GM18870 (cell line): ENCODE data around the gene SLC25A40.

ENCODE experiments used
- ATAC-seq: cut with Tn5 transposase; IDR thresholded peaks from one replicate; pipeline ENCODE4 v1.9.1; 2021; ENCODE audit warnings: moderate library complexity; ENCODE audit not compliant: unreplicated experiment

SLC25A40 gene

DNA sequence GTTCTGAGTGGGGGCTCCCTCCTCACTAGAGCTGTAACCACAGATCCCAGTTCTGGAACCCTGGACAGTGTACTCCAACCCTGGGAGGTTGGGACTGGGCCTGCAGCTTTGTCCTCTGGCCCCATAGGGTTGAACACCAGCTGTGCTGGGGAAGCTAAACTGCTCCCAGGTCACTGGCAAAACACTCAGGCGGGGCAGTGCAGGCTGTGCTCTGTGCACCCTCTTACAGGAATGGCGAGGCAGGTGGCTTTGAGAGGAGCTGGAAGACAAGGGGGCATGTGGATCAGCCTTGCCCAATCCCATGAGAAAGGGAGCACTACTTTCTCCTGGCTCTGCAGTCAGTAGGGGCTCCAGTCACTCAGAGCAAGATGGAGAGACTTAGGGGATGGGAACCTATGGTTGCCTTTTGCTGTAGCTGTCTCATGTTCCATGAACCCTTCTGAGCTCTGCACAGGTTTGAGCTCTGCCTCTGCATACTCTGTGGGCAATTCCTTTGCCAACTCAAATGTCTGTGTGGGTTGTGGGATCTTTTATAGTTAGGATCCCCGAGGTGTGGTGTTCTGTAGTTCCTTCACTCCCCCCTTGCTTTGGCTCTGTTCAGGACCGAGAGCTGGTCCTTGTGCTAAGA, 90.7 kb downstream of the SLC25A40 start:
- ATAC-seq = no peak

DNA sequence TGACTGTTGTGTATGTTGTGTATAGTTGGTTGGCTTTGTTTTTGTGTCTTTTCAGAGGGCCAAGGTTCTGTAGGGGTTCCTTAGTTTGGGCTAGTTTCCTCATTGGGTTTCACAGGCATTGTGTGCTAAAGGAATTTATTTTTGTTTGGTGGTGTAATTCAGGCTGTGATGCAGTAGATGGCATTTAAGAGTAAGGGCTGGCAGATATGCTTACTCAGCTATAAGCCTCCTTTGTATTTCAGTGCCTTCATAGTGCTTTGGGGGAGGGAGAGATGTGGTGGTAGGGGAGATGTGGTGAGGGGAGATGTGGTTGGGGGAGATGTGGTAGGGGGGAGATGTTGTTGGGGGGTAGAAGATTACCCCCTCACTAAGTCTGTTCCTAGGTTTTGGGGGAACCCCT, 91.7 kb downstream of the SLC25A40 start:
- no peak for ATAC-seq
